H1 (cell line): Measurements from ENCODE around the gene ADAMTSL2. TPM values are rescaled to one million over a fixed set of nuclear protein-coding genes. Genes with fewer than 3 reads are reported as not detected.

ENCODE experiments used
- CBX5 ChIP-seq: fragments of 300-800, 300-1000 bp; sonication (generic); IDR thresholded peaks from 2 replicates; pipeline ENCODE4 v1.7.1; 2016; ENCODE audit warnings: antibody characterized with exemption, low read length, low read depth
- CHD1 ChIP-seq: IDR thresholded peaks from 2 replicates; pipeline ENCODE4 v1.6.1; 2012; ENCODE audit warnings: low read depth, low read length, improper control_type of control experiment
- CHD2 ChIP-seq: IDR thresholded peaks from 2 replicates; pipeline ENCODE4 v1.6.1; 2012; ENCODE audit warnings: low read length, improper control_type of control experiment
- EZH2 ChIP-seq: fragments of 200-600 bp; sonication (generic); IDR thresholded peaks from 2 replicates; pipeline ENCODE4 v1.7.1; 2012; ENCODE audit warnings: low read depth, mild to moderate bottlenecking, moderate library complexity, low read length, inconsistent platforms; ENCODE audit not compliant: severe bottlenecking
- GTF2F1 ChIP-seq: IDR thresholded peaks from 2 replicates; pipeline ENCODE4 v1.6.1; 2012; ENCODE audit warnings: low read depth, low read length, improper control_type of control experiment, borderline replicate concordance
- KDM5A ChIP-seq: fragments of 200-600 bp; IDR thresholded peaks from 2 replicates; pipeline ENCODE4 v1.7.1; 2012; ENCODE audit warnings: mild to moderate bottlenecking, low read length, inconsistent platforms, mixed read lengths
- POLR2AphosphoS5 ChIP-seq: IDR thresholded peaks from 2 replicates; pipeline ENCODE4 v1.6.1; 2011; ENCODE audit warnings: low read depth, low read length
- RXRA ChIP-seq: IDR thresholded peaks from 2 replicates; pipeline ENCODE4 v1.6.1; 2011; ENCODE audit warnings: low read depth, mild to moderate bottlenecking, low read length, moderate library complexity; ENCODE audit not compliant: insufficient read depth
- SP4 ChIP-seq: IDR thresholded peaks from 2 replicates; pipeline ENCODE4 v1.6.1; 2012; ENCODE audit warnings: low read length, inconsistent platforms
- TAF7 ChIP-seq: optimal IDR thresholded peaks from 2 replicates; pipeline ENCODE3; 2011; ENCODE audit warnings: low read depth, mild to moderate bottlenecking, inconsistent platforms, low read length, moderate library complexity, borderline replicate concordance
- YY1 ChIP-seq: IDR thresholded peaks from 2 replicates; pipeline ENCODE4 v1.6.1; 2011; ENCODE audit warnings: low read depth, mild to moderate bottlenecking, low read length
- polyA plus RNA-seq, 7 experiments: library from polyadenylated mRNA; depleted of rRNA in 3 of 7; stranded (reverse) in 5 of 7; unstranded in 2 of 7; fragments of >200 nt in 5 of 7; fragments of 200-250 nt in 2 of 7; gene quantifications; 1 replicate in 5 of 7; 2 replicates in 1 of 7; 4 replicates in 1 of 7; pipeline versions ENCODE4 v1.2.1 to v1.2.3, GENCODE V29; 2011 to 2013; ENCODE audit warnings: missing spikeins in 2 of 7, mixed read lengths in 2 of 7
- total RNA-seq: library from RNA; stranded (reverse); fragmentation: NEBNext Ultra II Directional; extraction: Animal tissue kit (Norgen Biotek cat#: 25700); gene quantifications from 2 replicates; pipeline ENCODE4 v1.2.1, GENCODE V29; 2021

ADAMTSL2 gene
- total and polyA plus RNA-seq, 2 of the 8 experiments (the other 6 are each of a cell fraction or from before 2014, with no cell fraction given) = 0.74 to 0.76 TPM

- TF ChIP-seq YY1 = no peak
- no peak for TF ChIP-seq KDM5A
- TF ChIP-seq CHD1 = no peak
- TF ChIP-seq GTF2F1 = no peak
- no peak for TF ChIP-seq CHD2
- TF ChIP-seq POLR2AphosphoS5 = no peak
- TF ChIP-seq RXRA = no peak
- no peak for TF ChIP-seq TAF7
- TF ChIP-seq CBX5 = no peak
- TF ChIP-seq SP4 = no peak
- no peak for TF ChIP-seq EZH2
Measured at GRCh38 chr9:133496861-133497842, 37.4 kb upstream of the ADAMTSL2 start (continued).
